Measurements from ENCODE around the gene TAF11L5. TPM values are rescaled to one million over a fixed set of nuclear protein-coding genes. Genes with fewer than 3 reads are reported as not detected.
"Not testable (repeated sequence)": the region's sequence is repeated elsewhere in the genome, so short reads cannot be mapped to it uniquely, and the experiment has no call there.

The TAF11L5 gene
- polyA plus RNA-seq, 1 donor from 2014 or later: not detected

DNA sequence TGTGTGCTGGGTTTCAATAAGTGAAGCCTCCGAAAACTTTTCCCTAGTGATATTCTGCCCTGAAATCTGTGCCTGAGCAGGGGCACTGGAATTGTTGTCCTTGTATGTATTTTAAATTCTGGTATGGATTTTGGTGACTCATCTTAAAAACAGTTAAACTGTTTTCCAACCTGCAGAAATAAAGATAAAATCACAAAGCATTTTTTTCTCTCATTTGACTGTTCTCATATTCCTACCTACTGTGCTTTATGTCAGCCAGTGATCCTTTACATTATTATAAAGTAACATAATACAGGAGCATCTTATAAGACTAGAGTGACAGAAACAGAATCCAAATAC lies 37.9 kb upstream of the TAF11L5 start:
- TF ChIP-seq, protein P1, sequence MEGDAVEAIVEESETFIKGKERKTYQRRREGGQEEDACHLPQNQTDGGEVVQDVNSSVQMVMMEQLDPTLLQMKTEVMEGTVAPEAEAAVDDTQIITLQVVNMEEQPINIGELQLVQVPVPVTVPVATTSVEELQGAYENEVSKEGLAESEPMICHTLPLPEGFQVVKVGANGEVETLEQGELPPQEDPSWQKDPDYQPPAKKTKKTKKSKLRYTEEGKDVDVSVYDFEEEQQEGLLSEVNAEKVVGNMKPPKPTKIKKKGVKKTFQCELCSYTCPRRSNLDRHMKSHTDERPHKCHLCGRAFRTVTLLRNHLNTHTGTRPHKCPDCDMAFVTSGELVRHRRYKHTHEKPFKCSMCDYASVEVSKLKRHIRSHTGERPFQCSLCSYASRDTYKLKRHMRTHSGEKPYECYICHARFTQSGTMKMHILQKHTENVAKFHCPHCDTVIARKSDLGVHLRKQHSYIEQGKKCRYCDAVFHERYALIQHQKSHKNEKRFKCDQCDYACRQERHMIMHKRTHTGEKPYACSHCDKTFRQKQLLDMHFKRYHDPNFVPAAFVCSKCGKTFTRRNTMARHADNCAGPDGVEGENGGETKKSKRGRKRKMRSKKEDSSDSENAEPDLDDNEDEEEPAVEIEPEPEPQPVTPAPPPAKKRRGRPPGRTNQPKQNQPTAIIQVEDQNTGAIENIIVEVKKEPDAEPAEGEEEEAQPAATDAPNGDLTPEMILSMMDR (IDR thresholded peaks at IDR 0.05; ENCODE audit: poor library complexity, severe bottlenecking): no peak
- TF ChIP-seq, protein P2, sequence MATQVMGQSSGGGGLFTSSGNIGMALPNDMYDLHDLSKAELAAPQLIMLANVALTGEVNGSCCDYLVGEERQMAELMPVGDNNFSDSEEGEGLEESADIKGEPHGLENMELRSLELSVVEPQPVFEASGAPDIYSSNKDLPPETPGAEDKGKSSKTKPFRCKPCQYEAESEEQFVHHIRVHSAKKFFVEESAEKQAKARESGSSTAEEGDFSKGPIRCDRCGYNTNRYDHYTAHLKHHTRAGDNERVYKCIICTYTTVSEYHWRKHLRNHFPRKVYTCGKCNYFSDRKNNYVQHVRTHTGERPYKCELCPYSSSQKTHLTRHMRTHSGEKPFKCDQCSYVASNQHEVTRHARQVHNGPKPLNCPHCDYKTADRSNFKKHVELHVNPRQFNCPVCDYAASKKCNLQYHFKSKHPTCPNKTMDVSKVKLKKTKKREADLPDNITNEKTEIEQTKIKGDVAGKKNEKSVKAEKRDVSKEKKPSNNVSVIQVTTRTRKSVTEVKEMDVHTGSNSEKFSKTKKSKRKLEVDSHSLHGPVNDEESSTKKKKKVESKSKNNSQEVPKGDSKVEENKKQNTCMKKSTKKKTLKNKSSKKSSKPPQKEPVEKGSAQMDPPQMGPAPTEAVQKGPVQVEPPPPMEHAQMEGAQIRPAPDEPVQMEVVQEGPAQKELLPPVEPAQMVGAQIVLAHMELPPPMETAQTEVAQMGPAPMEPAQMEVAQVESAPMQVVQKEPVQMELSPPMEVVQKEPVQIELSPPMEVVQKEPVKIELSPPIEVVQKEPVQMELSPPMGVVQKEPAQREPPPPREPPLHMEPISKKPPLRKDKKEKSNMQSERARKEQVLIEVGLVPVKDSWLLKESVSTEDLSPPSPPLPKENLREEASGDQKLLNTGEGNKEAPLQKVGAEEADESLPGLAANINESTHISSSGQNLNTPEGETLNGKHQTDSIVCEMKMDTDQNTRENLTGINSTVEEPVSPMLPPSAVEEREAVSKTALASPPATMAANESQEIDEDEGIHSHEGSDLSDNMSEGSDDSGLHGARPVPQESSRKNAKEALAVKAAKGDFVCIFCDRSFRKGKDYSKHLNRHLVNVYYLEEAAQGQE (IDR thresholded peaks at IDR 0.05; ENCODE audit: borderline replicate concordance): no peak
- TF ChIP-seq EZH2 (IDR thresholded peaks at IDR 0.05; ENCODE audit: borderline replicate concordance, insufficient read depth, low read length, poor library complexity, severe bottlenecking) (no peak), SMC3 (conservative IDR thresholded peaks at IDR 0.05; ENCODE audit: poor library complexity) (no peak), POLR2AphosphoS5 (IDR thresholded peaks at IDR 0.05) (no peak), RAD21 (conservative IDR thresholded peaks at IDR 0.05) (no peak), EP300 (conservative IDR thresholded peaks at IDR 0.05; ENCODE audit: poor library complexity, severe bottlenecking) (no peak), TAF1 (IDR thresholded peaks at IDR 0.05; ENCODE audit: low read depth) (no peak), MXI1 (conservative IDR thresholded peaks at IDR 0.05; ENCODE audit: poor library complexity, severe bottlenecking) (no peak)
- Histone ChIP-seq H3K9ac (ENCODE audit: low read length) (no peak overlapping the region), H3K9me3 (ENCODE audit: low read length) (no peaks in the 10 kb centered on the region)

DNA sequence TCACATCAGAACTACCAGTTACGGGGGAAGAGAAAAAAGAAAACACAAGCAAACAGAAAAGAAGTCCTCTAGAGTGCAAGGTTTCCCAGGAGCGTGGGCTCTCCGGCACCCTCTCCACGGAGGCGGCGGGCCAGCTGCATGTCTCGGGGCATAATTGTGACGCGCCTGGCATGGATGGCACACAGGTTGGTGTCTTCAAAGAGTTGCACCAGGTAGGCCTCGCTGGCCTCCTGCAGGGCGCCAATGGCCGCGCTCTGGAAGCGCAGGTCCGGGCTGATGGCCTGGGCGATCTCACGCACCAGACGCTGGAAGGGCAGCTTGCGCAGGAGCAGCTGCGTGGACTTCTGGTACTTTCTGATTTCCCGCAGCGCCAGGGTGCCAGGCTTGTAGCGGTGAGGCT lies 33.8 kb upstream of the TAF11L5 start:
- not testable (repeated sequence) for H3K4me2 ChIP-seq (ENCODE audit: low read length); H3K9ac ChIP-seq (ENCODE audit: low read length); H3K9me2 ChIP-seq (ENCODE audit: insufficient read depth, low read length); H3K27me3 ChIP-seq (ENCODE audit: insufficient read depth, low read depth, low read length); H3K79me2 ChIP-seq (replicated peaks; ENCODE audit: insufficient read depth, low read length); H3K27ac ChIP-seq (ENCODE audit: low read length); H3K9me3 ChIP-seq (ENCODE audit: low read length); H3K36me3 ChIP-seq (ENCODE audit: insufficient read depth, low read length); H3F3A ChIP-seq (ENCODE audit: insufficient read depth, low read length, poor library complexity, severe bottlenecking); H3K4me3 ChIP-seq (ENCODE audit: low read length); H2AFZ ChIP-seq (ENCODE audit: low read depth, low read length); H4K20me1 ChIP-seq (ENCODE audit: insufficient read depth)

More for the DNA sequence above, 37.9 kb upstream of the TAF11L5 start:
- Histone ChIP-seq H2AFZ (ENCODE audit: low read depth, low read length) (no peak overlapping the region), H3K27ac (ENCODE audit: low read length) (no peak overlapping the region), H3K36me3 (ENCODE audit: insufficient read depth, low read length) (no peaks in the 10 kb centered on the region), H3K9me2 (ENCODE audit: insufficient read depth, low read length) (no peaks in the 10 kb centered on the region), H3K27me3 (ENCODE audit: insufficient read depth, low read depth, low read length) (no peaks in the 10 kb centered on the region), H3K4me2 (ENCODE audit: low read length) (no peak overlapping the region), H3K79me2 (replicated peaks; ENCODE audit: insufficient read depth, low read length) (no peaks in the 10 kb centered on the region), H4K20me1 (ENCODE audit: insufficient read depth) (no peaks in the 10 kb centered on the region), H3K4me3 (ENCODE audit: low read length) (no peak overlapping the region), H3F3A (ENCODE audit: insufficient read depth, low read length, poor library complexity, severe bottlenecking) (no peaks in the 10 kb centered on the region)

DNA sequence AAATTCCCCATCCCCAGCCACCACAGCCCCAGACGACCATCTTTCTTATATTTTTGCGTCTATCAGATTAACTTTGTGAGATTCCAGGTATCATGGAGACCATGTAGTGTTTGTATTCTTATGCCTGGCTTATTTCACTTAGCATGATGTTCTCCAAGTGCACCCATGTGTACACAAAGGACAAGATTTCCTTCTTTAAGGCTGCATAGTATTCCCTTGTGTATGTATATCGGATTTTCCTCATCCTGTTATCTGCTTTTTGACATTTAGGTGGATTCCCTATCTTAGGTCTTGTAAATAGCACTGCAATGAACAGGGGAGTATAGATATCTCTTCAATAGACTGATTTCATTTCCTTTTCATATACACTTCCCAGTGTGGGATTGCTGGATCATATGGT lies 32.3 kb upstream of the TAF11L5 start:
- Histone ChIP-seq H3K79me2 (replicated peaks; ENCODE audit: insufficient read depth, low read length) (no peaks in the 10 kb centered on the region), H3K9ac (ENCODE audit: low read length) (no peak overlapping the region), H3K27ac (ENCODE audit: low read length) (no peak overlapping the region), H3K4me2 (ENCODE audit: low read length) (no peak overlapping the region), H3F3A (ENCODE audit: insufficient read depth, low read length, poor library complexity, severe bottlenecking) (no peaks in the 10 kb centered on the region), H4K20me1 (ENCODE audit: insufficient read depth) (no peaks in the 10 kb centered on the region), H3K36me3 (ENCODE audit: insufficient read depth, low read length) (no peaks in the 10 kb centered on the region), H3K27me3 (ENCODE audit: insufficient read depth, low read depth, low read length) (no peaks in the 10 kb centered on the region), H2AFZ (ENCODE audit: low read depth, low read length) (no peak overlapping the region), H3K9me3 (ENCODE audit: low read length) (no peaks in the 10 kb centered on the region), H3K9me2 (ENCODE audit: insufficient read depth, low read length) (no peaks in the 10 kb centered on the region), H3K4me3 (ENCODE audit: low read length) (no peak overlapping the region)
- TF ChIP-seq SMC3 (conservative IDR thresholded peaks at IDR 0.05; ENCODE audit: poor library complexity) (no peak), EZH2 (IDR thresholded peaks at IDR 0.05; ENCODE audit: borderline replicate concordance, insufficient read depth, low read length, poor library complexity, severe bottlenecking) (no peak), MXI1 (conservative IDR thresholded peaks at IDR 0.05; ENCODE audit: poor library complexity, severe bottlenecking) (no peak), TAF1 (IDR thresholded peaks at IDR 0.05; ENCODE audit: low read depth) (no peak), EP300 (conservative IDR thresholded peaks at IDR 0.05; ENCODE audit: poor library complexity, severe bottlenecking) (no peak), RAD21 (conservative IDR thresholded peaks at IDR 0.05) (no peak), POLR2AphosphoS5 (IDR thresholded peaks at IDR 0.05) (no peak)
- TF ChIP-seq, protein P2 (IDR thresholded peaks at IDR 0.05; ENCODE audit: borderline replicate concordance): no peak
- TF ChIP-seq, protein P1 (IDR thresholded peaks at IDR 0.05; ENCODE audit: poor library complexity, severe bottlenecking): no peak

Data from neural cell (in vitro differentiated cells).